ENCODE measurements around the gene ATP5ME. TPM values are rescaled to one million over a fixed set of nuclear protein-coding genes. Genes with fewer than 3 reads are reported as not detected.

The ATP5ME gene
- total and polyA plus RNA-seq, 2 of the 13 experiments (the other 11 are each of a cell fraction or from before 2014, with no cell fraction given), result 305 to 753 TPM

GRCh38 chr4:658681-659667 is 15.1 kb downstream of the ATP5ME start (continued):
- TF ChIP-seq ZBTB10 (CRISPR knock-in tag; IDR thresholded peaks at IDR 0.05; ENCODE audit: borderline replicate concordance) (no peak), PHF5A (CRISPR knock-in tag; IDR thresholded peaks at IDR 0.05; ENCODE audit: low read depth, unreplicated experiment) (no peak), MED1 (CRISPR knock-in tag; IDR thresholded peaks at IDR 0.05) (peak; percentile 91), ZNF496 (CRISPR knock-in tag; IDR thresholded peaks at IDR 0.05; ENCODE audit: insufficient replicate concordance) (no peak), PAWR (CRISPR knock-in tag; IDR thresholded peaks at IDR 0.05; ENCODE audit: borderline replicate concordance) (no peak), ZNF10 (CRISPR knock-in tag; IDR thresholded peaks at IDR 0.05; ENCODE audit: borderline replicate concordance, low read depth) (no peak), CREM (IDR thresholded peaks at IDR 0.05) (peak; percentile 55; the same call in 1 of the 2 replicates), CREM (CRISPR knock-in tag; IDR thresholded peaks at IDR 0.05) (no peak), ZFP36 (IDR thresholded peaks at IDR 0.05; ENCODE audit: borderline replicate concordance, low read depth, low read length, partially characterized antibody) (no peak), MEF2D (CRISPR knock-in tag; IDR thresholded peaks at IDR 0.05) (peak; percentile 79), ZNF740 (CRISPR knock-in tag; IDR thresholded peaks at IDR 0.05) (no peak), JUND (CRISPR knock-in tag; IDR thresholded peaks at IDR 0.05) (no peak), MLXIP (CRISPR knock-in tag; IDR thresholded peaks at IDR 0.05; ENCODE audit: borderline replicate concordance) (no peak), ZIK1 (CRISPR knock-in tag; IDR thresholded peaks at IDR 0.05; ENCODE audit: borderline replicate concordance, low read depth) (no peak), HOXD1 (CRISPR knock-in tag; IDR thresholded peaks at IDR 0.05) (no peak), SNAI1 (CRISPR knock-in tag; IDR thresholded peaks at IDR 0.05; ENCODE audit: borderline replicate concordance) (no peak), MIER2 (CRISPR knock-in tag; IDR thresholded peaks at IDR 0.05) (no peak), ZNF850 (CRISPR knock-in tag; conservative IDR thresholded peaks at IDR 0.05) (no peak)

Measured in HepG2 (cell line).